ENCODE measurements around the gene COLGALT1. TPM values are rescaled to one million over a fixed set of nuclear protein-coding genes. Genes with fewer than 3 reads are reported as not detected.

COLGALT1 gene
- total and polyA plus RNA-seq, 2 of the 8 experiments (the other 6 are each of a cell fraction or from before 2014, with no cell fraction given): 44.7 to 58.1 TPM

DNA sequence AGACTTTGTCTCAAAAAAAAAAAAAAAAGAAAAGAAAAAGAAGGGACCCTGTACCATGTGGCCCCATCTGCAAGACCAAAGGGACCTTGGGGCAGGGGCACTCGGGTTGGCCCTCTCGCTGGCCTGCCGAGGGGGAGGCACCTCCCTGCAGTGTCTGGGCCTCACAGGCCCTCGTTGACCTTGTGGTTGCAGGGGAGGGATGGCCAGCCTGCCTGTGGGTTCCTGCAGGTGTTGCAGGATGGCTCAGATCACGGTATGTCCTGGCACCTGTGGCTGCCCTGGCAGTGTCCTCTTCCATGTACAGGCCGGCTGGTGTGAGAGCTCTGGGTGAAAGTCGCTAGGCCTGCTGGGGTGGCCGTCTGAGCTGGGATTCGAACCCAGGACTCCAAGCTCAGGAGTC, 48.7 kb upstream of the COLGALT1 start:
- ChIA-PET POLR2A (ENCODE audit: partially characterized antibody) (interaction anchor here (0.7 to 1.0 kb wide), 2 partner anchors 12 to 76 kb away, joined by 4 to 5 read pairs; no protein-coding TSS in a partner anchor), CTCF (ENCODE audit: partially characterized antibody) (interaction anchor here (14.0 kb wide), 1 partner anchor 10 kb away, joined by 130 read pairs; no protein-coding TSS in a partner anchor)
- Histone ChIP-seq H3K9ac (replicated peaks in 1 of 4; ENCODE audit: extremely low read depth in 1 of 4, low read depth in 3 of 4, low read length in 3 of 4) (no peak overlapping the region), H2BK20ac (ENCODE audit: low read length) (no peak overlapping the region), H2BK120ac (replicated peaks; ENCODE audit: low read depth, low read length) (no peak overlapping the region), H3K4me3 (ENCODE audit: extremely low read depth in 1 of 4, insufficient read depth in 2 of 4, low read depth in 3 of 4, low read length in 4 of 4) (no peak overlapping the region), H2BK15ac (ENCODE audit: low read length) (no peak overlapping the region), H4K5ac (ENCODE audit: insufficient read length, low read depth, low read length) (no peak overlapping the region), H3K23ac (ENCODE audit: insufficient read length) (no peak overlapping the region), H2AK5ac (ENCODE audit: low read depth, low read length) (no peak overlapping the region), H3K23me2 (ENCODE audit: low read depth, low read length) (no peaks in the 10 kb centered on the region; the same call in 1 of the 2 replicates), H3K27ac (ENCODE audit: low read depth, low read length) (no peak overlapping the region), H3K14ac (ENCODE audit: insufficient read length) (no peak overlapping the region), H3K4ac (replicated peaks; ENCODE audit: insufficient read length, low read depth, low read length) (no peak overlapping the region), H3K4me2 (ENCODE audit: insufficient read depth in 1 of 2, low read depth in 2 of 2, low read length in 2 of 2) (no peak overlapping the region), H2BK5ac (ENCODE audit: low read depth, low read length) (no peak overlapping the region), H3K27me3 (replicated peaks in 1 of 4; ENCODE audit: control insufficient read depth in 3 of 4, extremely low read depth in 1 of 4, insufficient read depth in 3 of 4, low read length in 3 of 4) (no peaks in the 10 kb centered on the region), H2BK12ac (ENCODE audit: low read depth, low read length) (no peak overlapping the region), H4K91ac (replicated peaks; ENCODE audit: insufficient read length, low read length) (no peak overlapping the region), H3K79me1 (ENCODE audit: low read depth, low read length) (no peaks in the 10 kb centered on the region), H3K79me2 (ENCODE audit: control insufficient read depth in 1 of 2, insufficient read depth in 2 of 2, low read length in 2 of 2) (peaks cover 0 to 13% of the 10 kb centered on the region in 2 experiments; a peak in 1 of 4 replicates), H4K20me1 (replicated peaks in 1 of 2; ENCODE audit: control insufficient read depth in 1 of 2, insufficient read depth in 2 of 2, low read length in 2 of 2) (peaks cover 0 to 2% of the 10 kb centered on the region in 2 experiments), H3K9me3 (ENCODE audit: insufficient read depth in 2 of 2, low read depth in 1 of 2, low read length in 1 of 2) (no peaks in the 10 kb centered on the region), H2AFZ (ENCODE audit: low read length) (no peak overlapping the region), H4K8ac (ENCODE audit: extremely low read depth, insufficient read depth, low read length) (no peak overlapping the region), H3K56ac (replicated peaks; ENCODE audit: insufficient read length, low read depth, low read length) (no peak overlapping the region), H3K18ac (ENCODE audit: extremely low read depth, low read length) (no peak overlapping the region), H3K4me1 (replicated peaks in 1 of 4; ENCODE audit: control insufficient read depth in 3 of 4, insufficient read depth in 4 of 4, low read length in 3 of 4) (peaks cover 0 to 2% (median 0%) of the 10 kb centered on the region in 4 experiments; a peak in 3 of 7 replicates), H3K36me3 (ENCODE audit: control insufficient read depth in 2 of 4, insufficient read depth in 4 of 4, low read length in 3 of 4) (no peaks in the 10 kb centered on the region)
- TF ChIP-seq EP300 (IDR thresholded peaks at IDR 0.05; ENCODE audit: borderline replicate concordance in 1 of 2, low read depth in 2 of 2, low read length in 2 of 2) (no peak), TBP (IDR thresholded peaks at IDR 0.05; ENCODE audit: low read depth, low read length) (no peak), RFX5 (IDR thresholded peaks at IDR 0.05; ENCODE audit: borderline replicate concordance, low read depth, low read length) (no peak), JUND (IDR thresholded peaks at IDR 0.05; ENCODE audit: low read length) (no peak), SP4 (IDR thresholded peaks at IDR 0.05; ENCODE audit: low read length) (no peak), EGR1 (IDR thresholded peaks at IDR 0.05; ENCODE audit: borderline replicate concordance, low read depth, low read length) (no peak), RNF2 (IDR thresholded peaks at IDR 0.05; ENCODE audit: borderline replicate concordance, low read depth, low read length, missing control alignments, poor library complexity, severe bottlenecking) (no peak), CBX5 (IDR thresholded peaks at IDR 0.05; ENCODE audit: low read depth, low read length) (no peak), SAP30 (IDR thresholded peaks at IDR 0.05; ENCODE audit: insufficient read depth, insufficient replicate concordance, low read length) (no peak), GTF2F1 (IDR thresholded peaks at IDR 0.05; ENCODE audit: borderline replicate concordance, low read depth, low read length) (no peak), BCL11A (IDR thresholded peaks at IDR 0.05; ENCODE audit: low read depth in 2 of 2, low read length in 2 of 2) (no peak), PHF8 (conservative IDR thresholded peaks at IDR 0.05; ENCODE audit: low read depth, low read length) (no peak), POU5F1 (IDR thresholded peaks at IDR 0.05; ENCODE audit: low read depth, low read length) (no peak)
- DNase-seq (ENCODE audit: low read depth in 1 of 2, low spot score in 2 of 2): no peak
- FAIRE-seq: no peak
- 93% methylated on average over 8 of the region's 9 CpGs; no CpG with 5 or more reads in 1 of the 2 experiments for WGBS, 2 experiments (ENCODE audit: extremely low coverage in 1 of 2, insufficient coverage in 1 of 2, insufficient read length in 1 of 2, insufficient replicate concordance in 2 of 2, low coverage in 1 of 2, low lambda C conversion rate in 2 of 2, missing lambda C conversion rate in 1 of 2)
